Measurements from ENCODE around the gene HPN.
"Not testable (repeated sequence)": the region's sequence is repeated elsewhere in the genome, so short reads cannot be mapped to it uniquely, and the experiment has no call there.

DNA sequence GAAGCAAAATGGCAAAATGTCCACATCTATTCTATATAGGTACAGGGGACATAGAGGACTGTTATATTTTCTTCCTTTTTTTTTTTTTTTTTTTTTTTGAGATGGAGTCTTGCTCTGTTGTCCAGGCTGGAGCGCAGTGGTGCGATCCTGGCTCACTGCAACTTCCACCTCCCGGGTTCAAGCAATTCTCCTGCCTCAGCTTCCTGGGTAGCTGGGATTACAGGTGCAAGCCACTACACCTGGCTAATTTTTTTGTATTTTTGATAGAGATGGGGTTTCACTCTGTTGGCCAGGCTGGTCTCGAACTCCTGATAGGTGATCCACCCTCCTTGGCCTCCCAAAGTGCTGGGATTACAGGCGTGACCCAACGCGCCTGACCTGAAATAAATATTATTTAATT is 43.3 kb upstream of the HPN start:
- TF ChIP-seq, protein P1, sequence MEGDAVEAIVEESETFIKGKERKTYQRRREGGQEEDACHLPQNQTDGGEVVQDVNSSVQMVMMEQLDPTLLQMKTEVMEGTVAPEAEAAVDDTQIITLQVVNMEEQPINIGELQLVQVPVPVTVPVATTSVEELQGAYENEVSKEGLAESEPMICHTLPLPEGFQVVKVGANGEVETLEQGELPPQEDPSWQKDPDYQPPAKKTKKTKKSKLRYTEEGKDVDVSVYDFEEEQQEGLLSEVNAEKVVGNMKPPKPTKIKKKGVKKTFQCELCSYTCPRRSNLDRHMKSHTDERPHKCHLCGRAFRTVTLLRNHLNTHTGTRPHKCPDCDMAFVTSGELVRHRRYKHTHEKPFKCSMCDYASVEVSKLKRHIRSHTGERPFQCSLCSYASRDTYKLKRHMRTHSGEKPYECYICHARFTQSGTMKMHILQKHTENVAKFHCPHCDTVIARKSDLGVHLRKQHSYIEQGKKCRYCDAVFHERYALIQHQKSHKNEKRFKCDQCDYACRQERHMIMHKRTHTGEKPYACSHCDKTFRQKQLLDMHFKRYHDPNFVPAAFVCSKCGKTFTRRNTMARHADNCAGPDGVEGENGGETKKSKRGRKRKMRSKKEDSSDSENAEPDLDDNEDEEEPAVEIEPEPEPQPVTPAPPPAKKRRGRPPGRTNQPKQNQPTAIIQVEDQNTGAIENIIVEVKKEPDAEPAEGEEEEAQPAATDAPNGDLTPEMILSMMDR (IDR thresholded peaks at IDR 0.05; ENCODE audit: low read depth, low read length, poor library complexity, severe bottlenecking) = not testable (repeated sequence)
- not testable (repeated sequence) for TF ChIP-seq EZH2phosphoT487 (IDR thresholded peaks at IDR 0.05; ENCODE audit: borderline replicate concordance, low read length)

Measured in DOHH2 (cell line).